AG04449 (cell line): ENCODE data around the gene SRRT.

ENCODE experiments used
- CTCF ChIA-PET: fragments of 350-600 bp; formaldehyde crosslinking; extraction: SDS; loops from one replicate; lab custom pipeline; 2021; ENCODE audit warnings: antibody characterized with exemption; lab: Yijun Ruan, JAX
- POLR2A ChIA-PET: fragments of 400-600, 350-600 bp; formaldehyde crosslinking; extraction: SDS; loops from one replicate; lab custom pipeline; 2020; ENCODE audit warnings: antibody characterized with exemption, inconsistent platforms; lab: Yijun Ruan, JAX
- DNase-seq: peaks from one replicate; pipeline ENCODE4 v3.0.0-alpha.2; 2010; ENCODE audit warnings: low read depth, low spot score
- H3K4me3 ChIP-seq: 2 replicates; pipeline ENCODE4 v1.5.1; 2011; ENCODE audit warnings: low read depth, mild to moderate bottlenecking, control low read depth, low read length
- CTCF ChIP-seq: IDR thresholded peaks from one replicate; pipeline ENCODE4 v1.5.1; 2011; ENCODE audit warnings: mild to moderate bottlenecking, moderate library complexity, low read length, control low read depth, inconsistent platforms; ENCODE audit not compliant: insufficient read depth; ENCODE audit errors: missing control alignments

The SRRT gene

GRCh38 chr7:100886936-100887515 lies 12.1 kb downstream of the SRRT start:
- ChIA-PET POLR2A (interaction anchor here (1.4 to 4.3 kb wide), 2 partner anchors 9 to 12 kb away, joined by 3 to 40 read pairs; partner anchors contain the start of gene SRRT), CTCF (interaction anchor here (0.6 to 3.0 kb wide), 7 partner anchors 9 to 190 kb away, joined by 3 to 8 read pairs (median 4); partner anchors contain the start of genes EPO, POP7 and SRRT)
- DNase-seq: no peak
- H3K4me3 ChIP-seq: no peak overlapping the region
- no peak for TF ChIP-seq CTCF

- no peak for DNase-seq
- no peak for TF ChIP-seq CTCF
- peak overlapping the region; percentile 78 for H3K4me3 ChIP-seq
- POLR2A ChIA-PET: interaction anchor here (4.3 kb wide), 1 partner anchor 12 kb away, joined by 40 read pairs; the partner anchor contains the start of gene SRRT
- CTCF ChIA-PET: interaction anchor here (0.9 to 3.0 kb wide), 8 partner anchors 10 to 190 kb away, joined by 3 to 17 read pairs (median 4); partner anchors contain the start of genes POP7 and SRRT
Measured at GRCh38 chr7:100887516-100888290, 12.8 kb downstream of the SRRT start.

- peak overlapping the region; percentile 78 for H3K4me3 ChIP-seq
- ChIA-PET CTCF (interaction anchor here (0.9 to 3.0 kb wide), 5 partner anchors 10 to 189 kb away, joined by 3 to 17 read pairs (median 8); partner anchors contain the start of genes POP7 and SRRT), POLR2A (interaction anchor here (1.9 to 4.3 kb wide), 2 partner anchors 13 kb away, joined by 27 to 40 read pairs; partner anchors contain the start of gene SRRT)
- DNase-seq: no peak
- no peak for TF ChIP-seq CTCF
Measured at GRCh38 chr7:100888291-100888987, 13.5 kb downstream of the SRRT start.

- H3K4me3 ChIP-seq: peak within 1 kb of the TSS; percentile 78
- TF ChIP-seq CTCF: no peak
- ChIA-PET POLR2A (interaction anchor here (0.5 to 1.9 kb wide), 19 partner anchors 11 to 461 kb away, joined by 3 to 27 read pairs (median 3); partner anchors contain the start of genes POP7, SERPINE1, SRRT and ZCWPW1), CTCF (interaction anchor here (1.0 to 3.0 kb wide), 12 partner anchors 10 to 355 kb away, joined by 3 to 21 read pairs (median 4); partner anchors contain the start of genes POP7 and SRRT)
- DNase-seq: no peak
Measured at GRCh38 chr7:100888988-100889750, 14.3 kb downstream of the SRRT start, which contains the start of gene UFSP1. UFSP1 (minus strand) TSS chr7:100889715; CDS start chr7:100889271, 444 bp downstream.

GRCh38 chr7:100890653-100891567 lies 16.0 kb downstream of the SRRT start:
- ChIA-PET POLR2A (interaction anchor here (1.0 to 1.9 kb wide), 3 partner anchors 16 to 236 kb away, joined by 3 to 27 read pairs (median 3); partner anchors contain the start of genes SERPINE1 and SRRT), CTCF (interaction anchor here (0.7 to 3.0 kb wide), 10 partner anchors 8 to 353 kb away, joined by 3 to 21 read pairs (median 4); partner anchors contain the start of genes EPO, POP7, SLC12A9 and SRRT)
- no peak for DNase-seq
- H3K4me3 ChIP-seq: peak overlapping the region; percentile 63
- no peak for TF ChIP-seq CTCF
